Skeletal muscle tissue (tissue), 4 donors: ENCODE data around the gene GLIPR2. TPM values are rescaled to one million over a fixed set of nuclear protein-coding genes. Genes with fewer than 3 reads are reported as not detected.
"Not testable (repeated sequence)": the region's sequence is repeated elsewhere in the genome, so short reads cannot be mapped to it uniquely, and the experiment has no call there.

Experiments used
- H3K27ac ChIP-seq: one replicate; pipeline ENCODE4 v1.7.0; 2013; ENCODE audit warnings: mild to moderate bottlenecking, low read depth, low read length, inconsistent platforms
- H3K27me3 ChIP-seq, 3 donors: one replicate each; pipeline ENCODE4 v1.7.0; 2013; ENCODE audit warnings: low read length in 3 of 3; ENCODE audit not compliant: control insufficient read depth in 3 of 3, insufficient read depth in 3 of 3
- H3K36me3 ChIP-seq, 3 donors: one replicate each; pipeline ENCODE4 v1.7.0; 2013; ENCODE audit warnings: low read length in 3 of 3; ENCODE audit not compliant: control insufficient read depth in 3 of 3, insufficient read depth in 3 of 3
- H3K4me1 ChIP-seq, 3 donors: one replicate each; pipeline ENCODE4 v1.7.0; 2013; ENCODE audit warnings: low read length in 3 of 3, mild to moderate bottlenecking in 3 of 3; ENCODE audit not compliant: control insufficient read depth in 3 of 3, insufficient read depth in 3 of 3
- H3K4me3 ChIP-seq, 3 donors: one replicate each; pipeline ENCODE4 v1.7.0; 2013; ENCODE audit warnings: low read length in 3 of 3
- H3K9ac ChIP-seq, 3 donors: one replicate each; pipeline ENCODE4 v1.7.0; 2013; ENCODE audit warnings: low read length in 3 of 3, mild to moderate bottlenecking in 3 of 3, moderate library complexity in 2 of 3, low read depth in 1 of 3
- H3K9me3 ChIP-seq, 3 donors: one replicate each; pipeline ENCODE4 v1.7.0; 2013; ENCODE audit warnings: low read length in 3 of 3; ENCODE audit not compliant: control insufficient read depth in 3 of 3
- total RNA-seq: library from RNA; depleted of rRNA; stranded (reverse); fragments of >200 nt; gene quantifications from one replicate; pipeline ENCODE4 v1.2.3, GENCODE V29; 2014
- donor health status: Osteomylitis.

The GLIPR2 gene
- total RNA-seq, 1 donor from 2014 or later, result 69.4 TPM

DNA sequence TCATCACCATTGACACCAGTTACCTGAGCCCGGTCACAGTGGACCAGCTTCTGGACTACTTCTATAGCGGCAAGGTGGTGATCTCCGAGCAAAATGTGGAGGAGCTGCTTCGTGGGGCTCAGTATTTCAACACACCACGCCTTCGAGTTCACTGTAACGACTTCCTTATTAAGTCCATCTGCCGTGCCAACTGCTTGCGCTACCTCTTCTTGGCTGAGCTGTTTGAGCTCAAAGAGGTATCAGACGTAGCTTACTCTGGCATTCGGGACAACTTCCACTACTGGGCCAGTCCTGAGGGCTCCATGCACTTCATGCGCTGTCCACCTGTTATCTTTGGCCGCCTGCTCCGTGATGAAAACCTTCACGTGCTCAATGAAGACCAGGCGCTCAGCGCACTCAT lies 33.2 kb downstream of the GLIPR2 start:
- H3K9ac ChIP-seq, result no peak overlapping the region
- no peak overlapping the region for H3K4me3 ChIP-seq
- H3K4me1 ChIP-seq, result peaks cover 0 to 11% (median 10%) of the 10 kb centered on the region in 3 donors
- H3K9me3 ChIP-seq, result no peaks in the 10 kb centered on the region
- peaks cover 7 to 12% (median 11%) of the 10 kb centered on the region in 3 donors for H3K27me3 ChIP-seq
- no peaks in the 10 kb centered on the region for H3K36me3 ChIP-seq
- H3K27ac ChIP-seq, result no peak overlapping the region

DNA sequence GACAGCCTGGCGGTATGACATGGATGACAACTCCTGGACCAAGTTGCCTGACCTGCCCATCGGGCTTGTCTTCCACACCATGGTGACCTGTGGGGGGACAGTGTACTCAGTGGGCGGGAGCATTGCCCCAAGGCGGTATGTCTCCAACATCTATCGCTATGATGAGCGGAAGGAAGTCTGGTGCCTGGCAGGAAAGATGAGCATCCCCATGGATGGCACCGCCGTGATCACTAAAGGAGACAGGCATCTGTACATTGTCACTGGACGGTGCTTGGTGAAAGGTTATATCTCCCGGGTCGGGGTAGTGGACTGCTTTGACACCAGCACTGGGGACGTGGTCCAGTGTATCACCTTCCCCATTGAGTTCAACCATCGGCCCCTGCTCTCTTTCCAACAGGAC lies 34.0 kb downstream of the GLIPR2 start:
- peaks cover 0 to 5% (median 4%) of the 10 kb centered on the region in 3 donors for H3K4me1 ChIP-seq
- H3K9ac ChIP-seq, result no peak overlapping the region
- no peak overlapping the region for H3K27ac ChIP-seq
- H3K4me3 ChIP-seq, result no peak overlapping the region
- H3K36me3 ChIP-seq, result no peaks in the 10 kb centered on the region
- peaks cover 5 to 7% (median 6%) of the 10 kb centered on the region in 3 donors for H3K27me3 ChIP-seq
- H3K9me3 ChIP-seq, result no peaks in the 10 kb centered on the region

DNA sequence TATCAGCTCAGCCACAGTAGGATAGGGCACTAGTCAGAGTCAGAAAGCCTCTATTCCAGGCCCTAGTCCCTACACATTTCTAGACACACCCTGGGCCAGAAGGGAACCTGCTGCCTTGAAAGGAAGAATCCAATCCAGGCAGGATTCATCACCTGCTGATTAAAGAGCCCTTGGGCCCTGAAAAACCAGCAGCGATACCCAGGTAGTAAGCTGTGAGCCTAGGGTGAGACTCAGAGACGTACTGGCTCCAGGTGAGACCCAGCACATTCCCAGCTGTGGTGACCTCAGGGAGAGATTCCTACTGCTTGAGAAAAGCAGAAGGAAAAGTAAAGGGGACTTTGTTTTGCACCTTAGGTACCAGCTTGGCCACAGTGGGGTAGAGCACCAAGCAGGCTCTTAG lies 37.3 kb downstream of the GLIPR2 start:
- H3K36me3 ChIP-seq, result no peaks in the 10 kb centered on the region
- no peak overlapping the region for H3K4me3 ChIP-seq
- H3K9me3 ChIP-seq, result no peaks in the 10 kb centered on the region
- peaks cover 5 to 7% (median 6%) of the 10 kb centered on the region in 3 donors for H3K27me3 ChIP-seq
- H3K27ac ChIP-seq, result no peak overlapping the region
- H3K9ac ChIP-seq, result no peak overlapping the region
- no peaks in the 10 kb centered on the region for H3K4me1 ChIP-seq

DNA sequence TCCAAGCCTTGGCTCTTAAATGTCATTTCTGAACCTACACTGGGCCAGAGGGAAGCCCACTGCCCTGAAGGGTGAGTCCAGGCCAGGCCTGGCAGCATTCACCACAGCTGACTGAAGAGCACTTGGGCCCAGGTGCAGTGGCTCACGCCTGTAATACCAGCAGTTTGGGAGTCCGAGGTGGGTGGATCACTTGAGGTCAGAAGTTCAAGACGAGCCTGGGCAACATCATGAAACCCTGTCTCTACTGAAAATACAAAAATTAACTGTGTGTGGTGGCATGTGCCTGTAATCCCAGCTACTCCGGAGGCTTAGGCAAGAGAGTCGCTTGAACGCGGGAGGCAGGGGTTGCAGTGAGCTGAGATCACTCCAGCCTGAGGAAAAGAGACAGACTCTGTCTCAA lies 37.7 kb downstream of the GLIPR2 start:
- Histone ChIP-seq H3K36me3 (no peaks in the 10 kb centered on the region), H3K27ac (no peak overlapping the region), H3K27me3 (peaks cover 2 to 6% (median 6%) of the 10 kb centered on the region in 3 donors)

DNA sequence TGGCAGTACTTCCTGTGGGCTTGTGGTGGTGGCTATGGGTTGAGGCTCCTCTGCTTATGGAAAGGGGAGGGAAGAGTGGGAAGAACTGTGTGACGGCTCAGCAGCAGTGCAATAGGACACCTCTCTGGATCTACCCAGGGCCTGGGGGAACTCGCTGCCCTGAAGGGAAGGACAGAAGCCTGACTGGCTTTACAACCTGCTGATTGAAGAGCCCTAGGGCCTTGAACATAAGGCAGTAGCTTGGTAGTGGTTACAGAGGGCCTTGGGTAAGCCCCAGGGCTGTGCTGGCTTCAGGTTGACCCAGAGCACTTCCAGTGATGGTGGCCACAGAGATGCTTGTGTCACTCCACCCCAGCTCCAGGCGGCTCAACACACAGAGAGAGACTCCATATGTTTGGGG lies 38.2 kb downstream of the GLIPR2 start:
- H3K27ac ChIP-seq, result no peak overlapping the region
- H3K4me1 ChIP-seq, result no peaks in the 10 kb centered on the region
- H3K36me3 ChIP-seq, result no peaks in the 10 kb centered on the region
- H3K27me3 ChIP-seq, result peaks cover 0 to 6% (median 2%) of the 10 kb centered on the region in 3 donors
- H3K9ac ChIP-seq, result no peak overlapping the region
- H3K9me3 ChIP-seq, result no peaks in the 10 kb centered on the region
- H3K4me3 ChIP-seq, result no peak overlapping the region

More for the DNA sequence above, 37.7 kb downstream of the GLIPR2 start:
- H3K4me1 ChIP-seq, result no peaks in the 10 kb centered on the region
- H3K9ac ChIP-seq, result no peak overlapping the region
- no peaks in the 10 kb centered on the region for H3K9me3 ChIP-seq
- no peak overlapping the region for H3K4me3 ChIP-seq

DNA sequence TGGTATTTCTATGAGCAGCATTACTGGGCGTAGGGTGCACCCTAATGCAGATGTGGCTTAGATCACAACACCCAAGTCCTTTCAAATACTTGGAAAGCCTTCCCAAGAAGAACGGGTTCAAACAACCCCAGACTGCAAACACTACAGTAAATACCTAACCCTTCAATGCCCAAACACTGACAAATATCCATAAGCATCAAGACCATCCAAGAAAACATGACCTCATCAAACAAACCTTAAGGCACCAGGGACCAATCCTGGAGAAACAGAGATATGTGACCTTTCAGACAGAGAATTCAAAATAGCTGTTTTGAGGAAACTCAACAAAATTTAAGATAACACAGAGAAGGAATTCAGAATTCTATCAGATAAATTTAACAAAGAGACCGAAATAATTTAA lies 38.7 kb downstream of the GLIPR2 start:
- H3K4me1 ChIP-seq, H3K4me3 ChIP-seq, H3K27ac ChIP-seq, H3K36me3 ChIP-seq, H3K9ac ChIP-seq, H3K27me3 ChIP-seq, H3K9me3 ChIP-seq: not testable (repeated sequence)

DNA sequence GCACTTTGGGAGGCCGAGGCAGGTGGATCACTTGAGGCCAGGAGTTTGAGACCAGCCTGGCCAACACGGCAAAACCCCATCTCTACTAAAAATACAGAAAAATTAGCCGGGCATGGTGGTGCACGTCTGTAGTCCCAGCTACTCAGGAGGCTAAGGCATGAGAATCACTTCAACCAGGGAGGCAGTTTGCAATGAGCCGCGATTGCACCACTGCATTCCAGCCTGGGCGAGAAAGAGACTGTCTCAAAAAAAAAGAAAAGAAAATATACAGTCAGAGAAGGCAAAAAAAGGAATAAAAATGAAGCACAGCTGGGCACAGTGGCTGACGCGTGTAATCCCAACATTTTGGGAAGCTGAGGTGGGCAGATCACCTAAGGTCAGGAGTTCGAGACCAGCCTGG lies 40.0 kb downstream of the GLIPR2 start:
- H3K9ac ChIP-seq, H3K36me3 ChIP-seq, H3K4me3 ChIP-seq, H3K27me3 ChIP-seq, H3K9me3 ChIP-seq, H3K27ac ChIP-seq, H3K4me1 ChIP-seq: not testable (repeated sequence)

DNA sequence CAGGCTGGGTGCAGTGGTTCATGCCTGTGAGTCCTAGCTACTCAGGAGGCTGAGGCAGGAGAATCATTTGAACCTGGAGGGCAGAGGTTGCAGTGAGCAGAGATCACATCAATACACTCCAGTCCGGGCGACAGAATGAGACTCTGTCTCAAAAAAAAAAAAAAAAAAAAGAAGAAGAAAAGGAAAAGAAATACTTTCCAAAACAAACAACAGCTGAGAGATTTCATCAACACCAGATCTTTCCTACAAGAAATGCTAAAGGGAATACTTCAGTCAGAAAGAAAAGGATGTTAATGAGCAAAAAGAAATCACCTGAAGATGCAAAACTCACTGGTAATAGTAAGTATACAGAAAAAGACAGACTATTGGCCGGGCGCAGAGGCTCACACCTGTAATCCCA lies 41.0 kb downstream of the GLIPR2 start:
- H3K27ac ChIP-seq, result no peak overlapping the region
- no peak overlapping the region for H3K4me3 ChIP-seq
- no peaks in the 10 kb centered on the region for H3K9me3 ChIP-seq
- no peaks in the 10 kb centered on the region for H3K4me1 ChIP-seq
- H3K9ac ChIP-seq, result no peak overlapping the region
- no peaks in the 10 kb centered on the region for H3K36me3 ChIP-seq
- H3K27me3 ChIP-seq, result peaks cover 0 to 2% (median 0%) of the 10 kb centered on the region in 3 donors

DNA sequence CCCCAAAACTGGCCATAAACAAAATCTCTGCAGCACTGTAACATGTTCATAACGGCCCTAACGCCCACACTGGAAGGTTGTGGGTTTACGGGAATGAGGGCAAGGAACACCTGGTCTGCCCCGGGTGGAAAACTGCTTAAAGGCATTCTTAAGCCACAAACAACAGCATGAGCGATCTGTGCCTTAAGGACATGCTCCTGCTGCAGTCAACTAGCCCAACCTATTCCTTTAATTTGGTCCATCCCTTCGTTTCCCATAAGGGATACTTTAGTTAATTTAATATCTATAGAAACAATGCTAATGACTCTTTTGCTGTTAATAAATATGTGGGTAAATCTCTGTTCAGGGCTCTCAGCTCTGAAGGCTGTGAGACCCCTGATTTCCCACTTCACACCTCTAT lies 43.7 kb downstream of the GLIPR2 start:
- H3K36me3 ChIP-seq, H3K27me3 ChIP-seq, H3K4me3 ChIP-seq, H3K9me3 ChIP-seq, H3K27ac ChIP-seq, H3K4me1 ChIP-seq, H3K9ac ChIP-seq: not testable (repeated sequence)

DNA sequence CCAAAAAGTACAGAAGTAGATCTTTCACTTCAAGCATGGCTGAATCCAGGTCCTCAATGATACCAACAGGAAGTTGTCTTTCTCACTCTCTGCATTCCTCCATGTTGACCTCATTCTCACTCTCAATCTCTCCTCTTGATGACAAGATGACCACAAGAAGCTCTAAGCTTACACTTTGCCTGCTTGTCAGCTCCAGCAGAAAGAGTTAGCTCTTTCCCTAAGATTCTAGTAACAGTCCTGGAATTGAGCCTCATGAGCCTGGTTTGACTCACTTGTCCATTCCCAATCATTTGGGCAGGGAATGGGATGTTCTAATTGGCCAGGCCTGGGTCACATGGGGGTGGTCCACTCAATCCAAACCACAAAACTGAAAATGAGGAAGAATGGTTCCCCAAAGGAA lies 50.9 kb downstream of the GLIPR2 start:
- Histone ChIP-seq H3K36me3 (no peaks in the 10 kb centered on the region), H3K9ac (no peak overlapping the region), H3K4me3 (no peak overlapping the region), H3K27me3 (no peaks in the 10 kb centered on the region), H3K27ac (no peak overlapping the region), H3K4me1 (peaks cover 13 to 21% (median 17%) of the 10 kb centered on the region in 3 donors), H3K9me3 (no peaks in the 10 kb centered on the region)

DNA sequence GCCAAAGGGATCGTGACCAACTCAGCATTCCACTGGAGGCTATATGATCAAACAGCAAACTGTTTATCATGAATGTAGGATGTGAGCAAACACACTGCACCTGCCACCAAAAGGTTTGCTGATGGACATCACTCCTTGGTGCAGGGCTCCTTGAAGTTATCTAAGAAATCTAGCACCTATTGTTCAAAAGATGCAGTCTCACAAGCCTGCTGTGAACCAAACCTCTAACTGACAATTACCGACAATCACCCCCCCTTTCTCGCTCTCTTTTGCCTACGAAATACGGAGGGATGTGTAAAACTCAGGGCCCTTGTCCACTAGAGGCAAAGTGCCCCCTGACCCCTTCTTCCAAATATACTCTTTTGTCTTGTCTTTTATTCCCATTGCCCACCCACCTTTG lies 51.7 kb downstream of the GLIPR2 start:
- Histone ChIP-seq H3K27ac (no peak overlapping the region), H3K4me3 (no peak overlapping the region), H3K9me3 (no peaks in the 10 kb centered on the region), H3K27me3 (no peaks in the 10 kb centered on the region), H3K4me1 (peaks cover 20 to 28% (median 24%) of the 10 kb centered on the region in 3 donors), H3K9ac (no peak overlapping the region), H3K36me3 (no peaks in the 10 kb centered on the region)
